Body of pancreas (tissue), 4 donors: ENCODE data around the gene APOH. TPM values are rescaled to one million over a fixed set of nuclear protein-coding genes. Genes with fewer than 3 reads are reported as not detected.

Experiments
- ATAC-seq: fragments of 150-250 bp; one replicate; pipeline ENCODE4 v1.9.1; 2016
- DNase-seq, 4 donors: peaks; one replicate each; pipeline ENCODE4 v3.0.0-alpha.2; 2019
- H3K27ac ChIP-seq, 4 donors: fragments of 200-600 bp; sonication (generic); 1 replicate in 3 of 4; 2 replicates in 1 of 4; pipeline versions ENCODE4 v1.5.1 to v1.6.1; 2016 to 2019; ENCODE audit warnings: mild to moderate bottlenecking in 1 of 4, mixed read lengths in 1 of 4, moderate library complexity in 1 of 4
- H3K27me3 ChIP-seq, 2 donors: fragments of 200-600 bp; sonication (generic); one replicate each; pipeline ENCODE4 v1.6.0; 2016; ENCODE audit warnings: mild to moderate bottlenecking in 1 of 2
- H3K36me3 ChIP-seq, 2 donors: fragments of 200-600 bp; sonication (generic); replicated peaks in 1 of 2; 2 replicates each; pipeline ENCODE4 v1.5.1; 2016; ENCODE audit warnings: low read depth in 2 of 2; ENCODE audit not compliant: insufficient read depth in 1 of 2
- H3K4me1 ChIP-seq: fragments of 200-600 bp; sonication (generic); one replicate; pipeline ENCODE4 v1.6.0; 2016
- H3K4me3 ChIP-seq, 2 donors: fragments of 200-600 bp; sonication (generic); 1 replicate in 1 of 2; 2 replicates in 1 of 2; pipeline ENCODE4 v1.5.1; 2016 to 2019
- H3K9me3 ChIP-seq, 3 donors: fragments of 200-600 bp; sonication (generic); 1 replicate in 2 of 3; 2 replicates in 1 of 3; pipeline ENCODE4 v1.5.1; 2016
- POLR2A ChIP-seq, 3 donors: fragments of 450-650 bp; IDR thresholded peaks; one replicate each; pipeline ENCODE4 v1.6.1; 2016; ENCODE audit warnings: antibody characterized with exemption in 3 of 3, mild to moderate bottlenecking in 2 of 3
- WGBS, 2 donors: methylation state at CpG; one replicate each; pipeline ENCODE4 v1.1.5; 2017; 5-methylcytosine and 5-hydroxymethylcytosine counted together
- intact Hi-C: fragments of 100-400 bp; cut with DNase I; formaldehyde crosslinking; loops from one replicate; pipeline ENCODE4 v1.15.1; 2023
- total RNA-seq, 2 donors: library from RNA; depleted of rRNA; stranded (reverse); fragments of >200 nt; gene quantifications; one replicate each; pipeline ENCODE4 v1.1.0, GENCODE V29; 2016
- TF ChIP-seq, protein P1 (sequence below), 7 experiments: fragments of 450-650 bp in 4 of 7; fragments of 200-600 bp in 3 of 7; sonication (generic) in 3 of 7; IDR thresholded peaks; one replicate each; pipeline ENCODE4 v1.5.1; 2016 to 2019; ENCODE audit warnings: antibody characterized with exemption in 7 of 7

The APOH gene
- total RNA-seq, 2 donors from 2014 or later, result 5.4 to 22.1 TPM

DNA sequence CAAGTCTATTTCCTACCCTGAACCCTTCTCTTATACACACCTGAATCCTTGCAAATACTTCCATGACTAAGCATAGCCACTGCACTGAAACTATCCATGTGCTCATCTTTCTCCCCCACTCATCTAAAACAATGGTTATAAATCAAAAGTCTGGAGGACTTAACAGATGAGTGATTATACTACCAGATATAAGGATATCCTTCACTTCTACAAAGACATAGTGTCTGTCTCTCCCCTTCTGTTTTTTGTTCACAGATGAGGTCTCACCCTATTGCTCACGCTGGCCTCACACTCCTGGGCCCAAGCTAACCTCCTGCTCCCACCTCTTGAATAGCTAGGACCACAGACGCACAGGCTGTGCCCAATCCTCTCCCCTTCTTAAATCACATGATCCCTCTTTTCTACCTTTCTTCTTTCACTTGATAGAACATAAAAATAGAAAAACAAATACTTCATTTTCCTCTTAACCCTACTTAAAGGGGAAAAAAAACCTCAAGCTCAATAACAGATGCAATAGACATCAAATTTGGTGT, 56.5 kb downstream of the APOH start:
- DNase-seq, result no peak

GRCh38 chr17:66172144-66172543, 57.1 kb downstream of the APOH start:
- no peaks in the 10 kb centered on the region for H3K36me3 ChIP-seq
- no peak for ATAC-seq
- H3K9me3 ChIP-seq, result no peaks in the 10 kb centered on the region
- no peak for DNase-seq
- 64 to 69% methylated on average over 5 of the region's 5 CpGs for WGBS, 2 donors
- intact Hi-C loops, result no loop called here
- H3K4me1 ChIP-seq, result no peaks in the 10 kb centered on the region
- TF ChIP-seq, protein P1, sequence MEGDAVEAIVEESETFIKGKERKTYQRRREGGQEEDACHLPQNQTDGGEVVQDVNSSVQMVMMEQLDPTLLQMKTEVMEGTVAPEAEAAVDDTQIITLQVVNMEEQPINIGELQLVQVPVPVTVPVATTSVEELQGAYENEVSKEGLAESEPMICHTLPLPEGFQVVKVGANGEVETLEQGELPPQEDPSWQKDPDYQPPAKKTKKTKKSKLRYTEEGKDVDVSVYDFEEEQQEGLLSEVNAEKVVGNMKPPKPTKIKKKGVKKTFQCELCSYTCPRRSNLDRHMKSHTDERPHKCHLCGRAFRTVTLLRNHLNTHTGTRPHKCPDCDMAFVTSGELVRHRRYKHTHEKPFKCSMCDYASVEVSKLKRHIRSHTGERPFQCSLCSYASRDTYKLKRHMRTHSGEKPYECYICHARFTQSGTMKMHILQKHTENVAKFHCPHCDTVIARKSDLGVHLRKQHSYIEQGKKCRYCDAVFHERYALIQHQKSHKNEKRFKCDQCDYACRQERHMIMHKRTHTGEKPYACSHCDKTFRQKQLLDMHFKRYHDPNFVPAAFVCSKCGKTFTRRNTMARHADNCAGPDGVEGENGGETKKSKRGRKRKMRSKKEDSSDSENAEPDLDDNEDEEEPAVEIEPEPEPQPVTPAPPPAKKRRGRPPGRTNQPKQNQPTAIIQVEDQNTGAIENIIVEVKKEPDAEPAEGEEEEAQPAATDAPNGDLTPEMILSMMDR (IDR thresholded peaks at IDR 0.05), result no peak
- no peak overlapping the region for H3K4me3 ChIP-seq
- no peak overlapping the region for H3K27ac ChIP-seq
- H3K27me3 ChIP-seq, result no peaks in the 10 kb centered on the region

More for the DNA sequence above, 56.5 kb downstream of the APOH start:
- Histone ChIP-seq H3K4me3 (no peak overlapping the region), H3K36me3 (no peaks in the 10 kb centered on the region), H3K27ac (no peak overlapping the region), H3K27me3 (no peaks in the 10 kb centered on the region), H3K4me1 (no peaks in the 10 kb centered on the region), H3K9me3 (no peaks in the 10 kb centered on the region)
- WGBS, 2 donors, result 44 to 68% methylated on average over 2 of the region's 2 CpGs
- no peak for ATAC-seq
- intact Hi-C loops, result no loop called here
- TF ChIP-seq POLR2A (IDR thresholded peaks at IDR 0.05), result no peak
- TF ChIP-seq, protein P1 (IDR thresholded peaks at IDR 0.05), result no peak

DNA sequence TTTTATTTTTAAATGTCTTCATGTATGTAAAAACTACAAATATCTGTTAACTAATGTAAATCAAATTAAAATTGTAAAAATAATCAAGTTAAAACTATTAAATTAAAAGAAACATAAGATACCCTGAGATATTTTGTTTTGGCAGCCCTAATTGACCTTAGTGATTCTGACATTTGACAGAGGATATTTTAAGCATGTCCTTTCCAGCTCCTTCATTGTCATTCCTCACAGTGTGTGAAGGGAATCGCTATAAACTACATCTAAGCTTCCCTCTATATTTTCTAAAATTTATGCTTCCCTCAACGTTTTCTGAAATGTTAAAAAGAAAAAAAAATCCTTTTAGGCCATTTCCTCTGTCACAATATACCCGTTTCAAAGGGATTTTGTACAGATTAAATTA, 57.5 kb downstream of the APOH start:
- intact Hi-C loops, result no loop called here
- H3K4me1 ChIP-seq, result no peaks in the 10 kb centered on the region
- H3K4me3 ChIP-seq, result no peak overlapping the region
- 70 to 75% methylated on average over 3 of the region's 3 CpGs for WGBS, 2 donors
- no peak for ATAC-seq
- no peaks in the 10 kb centered on the region for H3K27me3 ChIP-seq
- no peaks in the 10 kb centered on the region for H3K9me3 ChIP-seq
- no peak overlapping the region for H3K27ac ChIP-seq
- H3K36me3 ChIP-seq, result no peaks in the 10 kb centered on the region
- no peak for DNase-seq
- no peak for TF ChIP-seq POLR2A (IDR thresholded peaks at IDR 0.05)
- TF ChIP-seq, protein P1 (IDR thresholded peaks at IDR 0.05), result no peak

- TF ChIP-seq, protein P1 (IDR thresholded peaks at IDR 0.05), result no peak
- no peak for TF ChIP-seq POLR2A (IDR thresholded peaks at IDR 0.05)
- H3K9me3 ChIP-seq, result no peaks in the 10 kb centered on the region
- ATAC-seq, result no peak
- no peaks in the 10 kb centered on the region for H3K4me1 ChIP-seq
- H3K36me3 ChIP-seq, result no peaks in the 10 kb centered on the region
- DNase-seq, result no peak
- H3K27ac ChIP-seq, result no peak overlapping the region
- no peaks in the 10 kb centered on the region for H3K27me3 ChIP-seq
- H3K4me3 ChIP-seq, result no peak overlapping the region
- intact Hi-C loops, result no loop called here
Measured at GRCh38 chr17:66171172-66171571, 58.0 kb downstream of the APOH start.

DNA sequence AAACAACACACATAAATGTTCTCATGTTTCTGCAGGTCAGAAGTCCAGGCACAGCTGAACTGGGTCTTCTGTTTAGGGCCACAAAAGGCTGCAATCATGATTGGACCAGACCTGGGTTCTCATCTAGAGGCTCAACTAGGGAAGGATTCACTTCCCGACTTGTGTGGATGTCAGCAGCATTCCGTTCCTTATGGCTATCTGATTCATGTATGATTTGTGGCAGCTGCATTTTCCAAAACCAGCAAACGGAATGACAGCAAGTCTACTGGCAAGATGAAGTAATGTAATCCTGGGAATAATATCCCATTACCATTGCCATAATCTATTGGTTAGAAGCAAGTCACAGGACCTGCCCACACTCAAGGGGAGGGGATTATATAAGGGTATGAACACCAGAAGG, 59.4 kb downstream of the APOH start:
- Histone ChIP-seq H3K27me3 (no peaks in the 10 kb centered on the region), H3K9me3 (no peaks in the 10 kb centered on the region), H3K36me3 (no peaks in the 10 kb centered on the region), H3K4me1 (no peaks in the 10 kb centered on the region), H3K27ac (no peak overlapping the region), H3K4me3 (no peak overlapping the region)
- no peak for ATAC-seq
- WGBS, 2 donors, result 75 to 77% methylated on average over 3 of the region's 3 CpGs
- intact Hi-C loops, result no loop called here
- no peak for DNase-seq
- TF ChIP-seq, protein P1 (IDR thresholded peaks at IDR 0.05), result no peak
- TF ChIP-seq POLR2A (IDR thresholded peaks at IDR 0.05), result no peak
